ENCODE measurements around the gene PCDHGB6. TPM values are rescaled to one million over a fixed set of nuclear protein-coding genes. Genes with fewer than 3 reads are reported as not detected.

PCDHGB6 gene
- total RNA-seq, 1 donor, result 4.3 TPM

Other genes starting within 250 kb of the PCDHGB6 start
- 0.57 and 0.98 TPM in 2 replicates for gene PCDHB7, start 235.4 kb upstream of the PCDHGB6 start, total RNA-seq
- 0.29 and 1.3 TPM in 2 replicates for gene PCDHB8, start 230.2 kb upstream of the PCDHGB6 start, total RNA-seq
- gene PCDHB16, start 225.6 kb upstream of the PCDHGB6 start, total RNA-seq, result 0.65 and 0.86 TPM in 2 replicates
- gene PCDHB9, start 220.9 kb upstream of the PCDHGB6 start, total RNA-seq, result 0.38 and 0.65 TPM in 2 replicates
- 1.1 and 1.3 TPM in 2 replicates for gene PCDHB10, start 215.7 kb upstream of the PCDHGB6 start, total RNA-seq
- gene PCDHB11, start 208.4 kb upstream of the PCDHGB6 start, total RNA-seq, result 0.57 and 0.65 TPM in 2 replicates
- gene PCDHB12, start 199.3 kb upstream of the PCDHGB6 start, total RNA-seq, result 0.76 and 0.98 TPM in 2 replicates
- 1.3 and 2.6 TPM in 2 replicates for gene PCDHB13, start 194.1 kb upstream of the PCDHGB6 start, total RNA-seq
- gene PCDHB14, start 184.7 kb upstream of the PCDHGB6 start, total RNA-seq, result 0.98 and 1.2 TPM in 2 replicates
- gene PCDHB15, start 162.6 kb upstream of the PCDHGB6 start, total RNA-seq, result 0.98 and 1.1 TPM in 2 replicates
- gene SLC25A2, start 104.0 kb upstream of the PCDHGB6 start, total RNA-seq, result 0.48 TPM in 1 of 2 replicates, not detected in the other
- gene TAF7, start 87.2 kb upstream of the PCDHGB6 start, total RNA-seq, result 46.4 and 51.5 TPM in 2 replicates
- gene PCDHGA1, start 77.5 kb upstream of the PCDHGB6 start, total RNA-seq, result 0.65 and 0.67 TPM in 2 replicates
- 1.6 and 2.9 TPM in 2 replicates for gene PCDHGA2, start 69.3 kb upstream of the PCDHGB6 start, total RNA-seq
- gene PCDHGA3, start 64.2 kb upstream of the PCDHGB6 start, total RNA-seq, result 0.86 and 1.3 TPM in 2 replicates
- gene PCDHGB1, start 57.9 kb upstream of the PCDHGB6 start, total RNA-seq, result 0.96 and 2.3 TPM in 2 replicates
- gene PCDHGA4, start 53.0 kb upstream of the PCDHGB6 start, total RNA-seq, result 6.3 and 9.1 TPM in 2 replicates
- 3.2 and 4.6 TPM in 2 replicates for gene PCDHGB2, start 48.0 kb upstream of the PCDHGB6 start, total RNA-seq
- gene PCDHGA5, start 43.9 kb upstream of the PCDHGB6 start, total RNA-seq, result 1.5 and 1.6 TPM in 2 replicates
- 6.5 and 8.8 TPM in 2 replicates for gene PCDHGB3, start 37.8 kb upstream of the PCDHGB6 start, total RNA-seq
- gene PCDHGA6, start 34.1 kb upstream of the PCDHGB6 start, total RNA-seq, result 6.0 and 7.2 TPM in 2 replicates
- gene PCDHGA7, start 25.3 kb upstream of the PCDHGB6 start, total RNA-seq, result 3.0 and 4.6 TPM in 2 replicates
- 15.0 and 15.2 TPM in 2 replicates for gene PCDHGB4, start 20.3 kb upstream of the PCDHGB6 start, total RNA-seq
- 2.0 and 2.9 TPM in 2 replicates for gene PCDHGA8, start 15.4 kb upstream of the PCDHGB6 start, total RNA-seq
- 22.4 and 26.1 TPM in 2 replicates for gene PCDHGB5, start 10.1 kb upstream of the PCDHGB6 start, total RNA-seq
- 5.6 and 6.1 TPM in 2 replicates for gene PCDHGA9, start 5.2 kb upstream of the PCDHGB6 start, total RNA-seq
- 8.8 and 9.6 TPM in 2 replicates for gene PCDHGA10, start 5.0 kb downstream of the PCDHGB6 start, total RNA-seq
- 10.9 and 15.7 TPM in 2 replicates for gene PCDHGB7, start 9.7 kb downstream of the PCDHGB6 start, total RNA-seq
- gene PCDHGA11, start 13.0 kb downstream of the PCDHGB6 start, total RNA-seq, result 11.4 and 12.4 TPM in 2 replicates
- gene PCDHGA12, start 22.5 kb downstream of the PCDHGB6 start, total RNA-seq, result 6.9 and 12.0 TPM in 2 replicates
- gene PCDHGC3, start 67.9 kb downstream of the PCDHGB6 start, total RNA-seq, result 17.0 and 20.5 TPM in 2 replicates
- 2.2 and 2.3 TPM in 2 replicates for gene PCDHGC4, start 77.0 kb downstream of the PCDHGB6 start, total RNA-seq
- gene PCDHGC5, start 81.1 kb downstream of the PCDHGB6 start, total RNA-seq, result 1.3 and 1.4 TPM in 2 replicates
- gene DIAPH1, start 211.0 kb downstream of the PCDHGB6 start, total RNA-seq, result 35.6 and 40.9 TPM in 2 replicates
- gene HDAC3, start 228.8 kb downstream of the PCDHGB6 start, total RNA-seq, result 48.6 and 56.2 TPM in 2 replicates
- gene RELL2, start 229.0 kb downstream of the PCDHGB6 start, total RNA-seq, result 4.6 and 7.6 TPM in 2 replicates
- 29.4 and 32.6 TPM in 2 replicates for gene FCHSD1, start 243.4 kb downstream of the PCDHGB6 start, total RNA-seq

Measured in vein endothelial cell (primary cell).